Tibial nerve (tissue), 4 donors: ENCODE data around the gene TSHZ1. TPM values are rescaled to one million over a fixed set of nuclear protein-coding genes. Genes with fewer than 3 reads are reported as not detected.

ENCODE experiments used
- DNase-seq, 2 donors: peaks; one replicate each; pipeline ENCODE4 v3.0.0-alpha.2; 2019; ENCODE audit warnings: low spot score in 2 of 2
- H3K27ac ChIP-seq, 4 donors: fragments of 200-600 bp; sonication (generic) in 3 of 4; one replicate each; pipeline ENCODE4 v1.5.1; 2017 to 2019; ENCODE audit warnings: mild to moderate bottlenecking in 1 of 4
- H3K27me3 ChIP-seq, 2 donors: fragments of 200-600 bp; sonication (generic) in 1 of 2; one replicate each; pipeline versions ENCODE4 v1.5.1 to v1.6.0; 2017 to 2019
- H3K36me3 ChIP-seq, 3 donors: fragments of 200-600 bp; sonication (generic); one replicate each; pipeline ENCODE4 v1.5.1; 2018 to 2019
- H3K4me1 ChIP-seq, 4 donors: fragments of 200-600 bp; sonication (generic) in 3 of 4; one replicate each; pipeline ENCODE4 v1.5.1; 2017 to 2019
- H3K4me3 ChIP-seq, 4 donors: fragments of 200-600 bp; sonication (generic) in 3 of 4; one replicate each; pipeline ENCODE4 v1.5.1; 2017 to 2019; ENCODE audit warnings: mild to moderate bottlenecking in 1 of 4, moderate library complexity in 1 of 4
- H3K9me3 ChIP-seq, 4 donors: fragments of 200-600 bp; sonication (generic) in 3 of 4; one replicate each; pipeline ENCODE4 v1.5.1; 2017 to 2019
- CTCF ChIP-seq, 5 experiments: fragments of 200-600 bp in 3 of 5; fragments of 450-650 bp in 2 of 5; sonication (generic) in 3 of 5; IDR thresholded peaks; one replicate each; pipeline ENCODE4 v1.5.1; 2016 to 2019; ENCODE audit warnings: antibody characterized with exemption in 5 of 5, mild to moderate bottlenecking in 3 of 5, moderate library complexity in 2 of 5
- EP300 ChIP-seq, 2 donors: sonication (generic); formaldehyde crosslinking; IDR thresholded peaks; one replicate each; pipeline ENCODE4 v1.6.1; 2017; ENCODE audit warnings: antibody characterized with exemption in 2 of 2, mild to moderate bottlenecking in 1 of 2
- POLR2A ChIP-seq, 2 donors: fragments of 450-650 bp; IDR thresholded peaks; one replicate each; pipeline ENCODE4 v1.6.1; 2017; ENCODE audit warnings: antibody characterized with exemption in 2 of 2, mild to moderate bottlenecking in 2 of 2, moderate library complexity in 2 of 2
- WGBS, 2 donors: methylation state at CpG; one replicate each; pipeline ENCODE4 v1.1.5; 2018; 5-methylcytosine and 5-hydroxymethylcytosine counted together
- total RNA-seq, 4 donors: library from RNA; depleted of rRNA; stranded (reverse); fragments of >200 nt; gene quantifications; one replicate each; pipeline ENCODE4 v1.1.0, GENCODE V29; 2016

The TSHZ1 gene
- total RNA-seq, 4 donors from 2014 or later, result 15.6 to 23.7 (median 18.3) TPM

- Histone ChIP-seq H3K4me3 (no peak overlapping the region), H3K27me3 (no peaks in the 10 kb centered on the region), H3K9me3 (no peaks in the 10 kb centered on the region), H3K36me3 (no peaks in the 10 kb centered on the region), H3K4me1 (peaks cover 0 to 73% (median 44%) of the 10 kb centered on the region in 4 donors), H3K27ac (peak overlapping the region in 2 of 4 donors; percentile 85 to 93)
- no peak for DNase-seq
- WGBS, 2 donors, result 29 to 40% methylated on average over 5 of the region's 5 CpGs
- TF ChIP-seq CTCF (IDR thresholded peaks at IDR 0.05) (no peak), EP300 (IDR thresholded peaks at IDR 0.05) (peak in 1 of 2 donors; percentile 47)
Measured at GRCh38 chr18:75213611-75214331, 3.2 kb downstream of the TSHZ1 start.

GRCh38 chr18:75214332-75214690 lies 3.7 kb downstream of the TSHZ1 start:
- 62 to 66% methylated on average over 5 of the region's 5 CpGs for WGBS, 2 donors
- H3K4me1 ChIP-seq, result peaks cover 0 to 79% (median 46%) of the 10 kb centered on the region in 4 donors
- TF ChIP-seq POLR2A (IDR thresholded peaks at IDR 0.05) (no peak), EP300 (IDR thresholded peaks at IDR 0.05) (no peak), CTCF (IDR thresholded peaks at IDR 0.05) (no peak)
- H3K27ac ChIP-seq, result peak overlapping the region in 2 of 4 donors; percentile 85 to 93
- no peaks in the 10 kb centered on the region for H3K36me3 ChIP-seq
- H3K4me3 ChIP-seq, result no peak overlapping the region
- DNase-seq, result no peak
- H3K27me3 ChIP-seq, result no peaks in the 10 kb centered on the region
- no peaks in the 10 kb centered on the region for H3K9me3 ChIP-seq

- 89 to 92% methylated on average over 12 of the region's 12 CpGs for WGBS, 2 donors
- DNase-seq, result no peak
- Histone ChIP-seq H3K4me3 (no peak overlapping the region), H3K36me3 (no peaks in the 10 kb centered on the region), H3K27ac (peak overlapping the region in 3 of 4 donors; percentile 71 to 93 (median 85)), H3K4me1 (peaks cover 0 to 84% (median 47%) of the 10 kb centered on the region in 4 donors), H3K9me3 (no peaks in the 10 kb centered on the region), H3K27me3 (no peaks in the 10 kb centered on the region)
- TF ChIP-seq POLR2A (IDR thresholded peaks at IDR 0.05) (no peak), CTCF (IDR thresholded peaks at IDR 0.05) (no peak), EP300 (IDR thresholded peaks at IDR 0.05) (no peak)
Measured at GRCh38 chr18:75214766-75215510, 4.3 kb downstream of the TSHZ1 start.

GRCh38 chr18:75215663-75216062 lies 5.1 kb downstream of the TSHZ1 start:
- H3K4me3 ChIP-seq, result no peak overlapping the region
- H3K4me1 ChIP-seq, result peaks cover 0 to 86% (median 50%) of the 10 kb centered on the region in 4 donors
- DNase-seq, result no peak
- no peaks in the 10 kb centered on the region for H3K9me3 ChIP-seq
- peak overlapping the region in 3 of 4 donors; percentile 71 to 77 (median 71) for H3K27ac ChIP-seq
- whole genome bisulfite sequencing, 2 donors, result 65 to 76% methylated on average over 4 of the region's 4 CpGs
- no peaks in the 10 kb centered on the region for H3K36me3 ChIP-seq
- H3K27me3 ChIP-seq, result no peaks in the 10 kb centered on the region
- TF ChIP-seq POLR2A (IDR thresholded peaks at IDR 0.05), result no peak
- TF ChIP-seq CTCF (IDR thresholded peaks at IDR 0.05), result no peak
- TF ChIP-seq EP300 (IDR thresholded peaks at IDR 0.05), result no peak
